MCF 10A (cell line): ENCODE results near the gene ZNF212. TPM values are rescaled to one million over a fixed set of nuclear protein-coding genes. Genes with fewer than 3 reads are reported as not detected.

Source experiments
- BruUV-seq: library from RNA; stranded (reverse); fragments of 400-500 nt; replicated peaks from 2 replicates; lab custom pipeline; 2021; lab: Mats Ljungman, UMichigan
- CTCF ChIA-PET: fragments of 300-600 bp; sonication (Branson Sonifier 250); formaldehyde crosslinking; extraction: SDS; loops from one replicate; lab custom pipeline; 2021; ENCODE audit warnings: antibody characterized with exemption, inconsistent platforms; lab: Yijun Ruan, JAX
- POLR2A ChIA-PET: fragments of 300-600, 350-650 bp; sonication (Branson Sonifier 250); formaldehyde crosslinking; extraction: SDS; loops from one replicate; lab custom pipeline; 2020; ENCODE audit warnings: antibody characterized with exemption, inconsistent platforms; lab: Yijun Ruan, JAX
- DNase-seq: peaks from one replicate; pipeline ENCODE4 v3.0.0-alpha.2; 2018; ENCODE audit not compliant: unreplicated experiment
- H3K27ac Mint-ChIP-seq: one replicate; pipeline ENCODE4 v1.8.0; 2022; ENCODE audit warnings: mild to moderate bottlenecking, low read depth, mixed read lengths; ENCODE audit not compliant: unreplicated experiment
- H3K27me3 Mint-ChIP-seq: one replicate; pipeline ENCODE4 v1.8.0; 2022; ENCODE audit warnings: mixed read lengths; ENCODE audit not compliant: insufficient read depth, unreplicated experiment
- H3K36me3 Mint-ChIP-seq: one replicate; pipeline ENCODE4 v1.8.0; 2022; ENCODE audit warnings: mild to moderate bottlenecking, moderate library complexity, mixed read lengths; ENCODE audit not compliant: insufficient read depth, unreplicated experiment
- H3K4me1 Mint-ChIP-seq: one replicate; pipeline ENCODE4 v1.8.0; 2022; ENCODE audit warnings: mixed read lengths; ENCODE audit not compliant: insufficient read depth, unreplicated experiment
- H3K4me3 Mint-ChIP-seq: one replicate; pipeline ENCODE4 v1.8.0; 2022; ENCODE audit warnings: mild to moderate bottlenecking, moderate library complexity, mixed read lengths; ENCODE audit not compliant: unreplicated experiment
- H3K9me3 Mint-ChIP-seq: one replicate; pipeline ENCODE4 v1.8.0; 2022; ENCODE audit warnings: mixed read lengths; ENCODE audit not compliant: unreplicated experiment
- intact Hi-C: fragments of 100-400 bp; cut with micrococcal nuclease; formaldehyde crosslinking; loops from 2 replicates; pipeline ENCODE4 v1.14.1; 2022
- total RNA-seq: library from RNA; stranded (reverse); gene quantifications from 2 replicates; pipeline ENCODE4 v1.2.3, GENCODE V29; 2022
- TF ChIP-seq, protein P1 (sequence below): fragments of 200-600 bp; IDR thresholded peaks from one replicate; pipeline ENCODE4 v1.8.0; 2022; ENCODE audit warnings: antibody characterized with exemption, mild to moderate bottlenecking; ENCODE audit not compliant: unreplicated experiment

ZNF212 gene
- total RNA-seq, 1 experiment from 2014 or later, result 10.5 TPM

- H3K4me1 Mint-ChIP-seq, result no peaks in the 10 kb centered on the region
- no TSS peak for BruUV-seq
- no peak overlapping the region for H3K27ac Mint-ChIP-seq
- H3K9me3 Mint-ChIP-seq, result no peaks in the 10 kb centered on the region
- no peak for DNase-seq
- CTCF ChIA-PET, result interaction anchor here (0.6 to 0.8 kb wide), 2 partner anchors 34 to 134 kb away, joined by 3 to 4 read pairs; no protein-coding TSS in a partner anchor
- H3K4me3 Mint-ChIP-seq, result no peak overlapping the region
- intact Hi-C loops, result no loop called here
- peaks cover 36% of the 10 kb centered on the region for H3K36me3 Mint-ChIP-seq
- no peaks in the 10 kb centered on the region for H3K27me3 Mint-ChIP-seq
- POLR2A ChIA-PET, result no interaction called here
- TF ChIP-seq, protein P1, sequence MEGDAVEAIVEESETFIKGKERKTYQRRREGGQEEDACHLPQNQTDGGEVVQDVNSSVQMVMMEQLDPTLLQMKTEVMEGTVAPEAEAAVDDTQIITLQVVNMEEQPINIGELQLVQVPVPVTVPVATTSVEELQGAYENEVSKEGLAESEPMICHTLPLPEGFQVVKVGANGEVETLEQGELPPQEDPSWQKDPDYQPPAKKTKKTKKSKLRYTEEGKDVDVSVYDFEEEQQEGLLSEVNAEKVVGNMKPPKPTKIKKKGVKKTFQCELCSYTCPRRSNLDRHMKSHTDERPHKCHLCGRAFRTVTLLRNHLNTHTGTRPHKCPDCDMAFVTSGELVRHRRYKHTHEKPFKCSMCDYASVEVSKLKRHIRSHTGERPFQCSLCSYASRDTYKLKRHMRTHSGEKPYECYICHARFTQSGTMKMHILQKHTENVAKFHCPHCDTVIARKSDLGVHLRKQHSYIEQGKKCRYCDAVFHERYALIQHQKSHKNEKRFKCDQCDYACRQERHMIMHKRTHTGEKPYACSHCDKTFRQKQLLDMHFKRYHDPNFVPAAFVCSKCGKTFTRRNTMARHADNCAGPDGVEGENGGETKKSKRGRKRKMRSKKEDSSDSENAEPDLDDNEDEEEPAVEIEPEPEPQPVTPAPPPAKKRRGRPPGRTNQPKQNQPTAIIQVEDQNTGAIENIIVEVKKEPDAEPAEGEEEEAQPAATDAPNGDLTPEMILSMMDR, result no peak
Measured at GRCh38 chr7:149295481-149295850, 56.0 kb downstream of the ZNF212 start.

GRCh38 chr7:149296368-149296767 lies 56.9 kb downstream of the ZNF212 start:
- intact Hi-C loops, result no loop called here
- Mint-ChIP-seq H3K27ac (no peak overlapping the region), H3K4me1 (no peaks in the 10 kb centered on the region), H3K4me3 (no peak overlapping the region), H3K9me3 (no peaks in the 10 kb centered on the region), H3K27me3 (no peaks in the 10 kb centered on the region), H3K36me3 (peaks cover 36% of the 10 kb centered on the region)
- TF ChIP-seq, protein P1, result no peak
- BruUV-seq, result no TSS peak
- ChIA-PET CTCF (interaction anchor here (0.7 kb wide), 1 partner anchor 1667 kb away, joined by 3 read pairs; no protein-coding TSS in a partner anchor), POLR2A (no interaction called here)
- DNase-seq, result no peak

DNA sequence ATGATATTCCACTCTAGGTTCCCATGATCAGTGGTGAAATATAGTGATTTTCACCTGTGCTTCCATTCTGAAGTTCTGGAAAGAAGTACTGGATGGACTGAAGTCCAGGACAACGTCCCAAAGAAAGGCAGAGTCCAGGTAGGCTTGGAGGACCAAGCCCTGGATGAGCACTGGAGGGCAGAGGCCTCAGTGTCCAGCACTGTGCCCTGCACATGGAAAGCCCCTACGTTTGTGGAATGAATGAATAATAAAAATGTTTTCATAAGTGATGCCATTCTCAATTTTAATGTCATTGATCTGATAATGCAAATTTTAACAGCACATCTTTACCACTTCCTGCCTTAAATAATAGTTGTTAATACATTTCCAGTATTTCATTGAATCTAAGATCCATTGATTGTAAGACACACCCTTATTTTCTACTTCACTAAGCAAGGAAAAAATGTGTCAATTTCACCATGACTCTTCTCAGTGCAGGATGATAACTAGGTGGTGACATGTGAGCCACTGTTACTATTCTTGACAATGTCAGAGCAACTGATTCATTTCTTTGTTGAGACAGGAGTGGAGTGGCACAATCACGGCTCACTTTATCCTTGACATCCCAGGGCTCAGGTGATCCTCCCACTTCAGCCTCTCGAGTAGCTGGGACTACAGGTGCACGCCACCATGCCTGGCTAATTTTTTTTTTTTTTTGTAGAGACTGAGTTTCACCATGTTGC lies 57.7 kb downstream of the ZNF212 start:
- ChIA-PET POLR2A (no interaction called here), CTCF (interaction anchor here (0.6 to 2.0 kb wide), 3 partner anchors 12 to 1666 kb away, joined by 3 to 7 read pairs (median 5); no protein-coding TSS in a partner anchor)
- Mint-ChIP-seq H3K36me3 (peaks cover 31% of the 10 kb centered on the region), H3K27me3 (no peaks in the 10 kb centered on the region), H3K9me3 (no peaks in the 10 kb centered on the region), H3K4me3 (no peak overlapping the region), H3K27ac (no peak overlapping the region), H3K4me1 (no peaks in the 10 kb centered on the region)
- intact Hi-C loops, result no loop called here
- TF ChIP-seq, protein P1, result no peak
- BruUV-seq, result no TSS peak
- DNase-seq, result no peak

- no peak overlapping the region for H3K4me3 Mint-ChIP-seq
- TF ChIP-seq, protein P1, result no peak
Measured at GRCh38 chr7:149300620-149301285, 61.3 kb downstream of the ZNF212 start.

More at GRCh38 chr7:149300620-149301285, 61.3 kb downstream of the ZNF212 start:
- Mint-ChIP-seq H3K36me3 (peaks cover 17% of the 10 kb centered on the region), H3K27me3 (no peaks in the 10 kb centered on the region), H3K9me3 (no peaks in the 10 kb centered on the region), H3K4me1 (no peaks in the 10 kb centered on the region), H3K27ac (no peak overlapping the region)
- POLR2A ChIA-PET, result interaction anchor here (1.2 kb wide), 1 partner anchor 10 kb away, joined by 3 read pairs; no protein-coding TSS in a partner anchor
- CTCF ChIA-PET, result no interaction called here
- DNase-seq, result no peak
- no TSS peak for BruUV-seq
- intact Hi-C loops, result no loop called here
